Measurements from ENCODE around the gene UNC5B.

UNC5B gene

GRCh38 chr10:71255808-71256660 is 43.7 kb downstream of the UNC5B start:
- DNase-seq = peak; percentile 51

GRCh38 chr10:71256661-71257318 is 44.4 kb downstream of the UNC5B start:
- DNase-seq = no peak

- no peak for DNase-seq
Observed at GRCh38 chr10:71257319-71257997, 45.1 kb downstream of the UNC5B start.

GRCh38 chr10:71258046-71258445 is 45.7 kb downstream of the UNC5B start:
- DNase-seq = no peak

- no peak for DNase-seq
Observed at GRCh38 chr10:71258446-71259145, 46.2 kb downstream of the UNC5B start.

GRCh38 chr10:71259282-71259681 is 46.9 kb downstream of the UNC5B start:
- DNase-seq = no peak

GRCh38 chr10:71259815-71260501 is 47.6 kb downstream of the UNC5B start:
- no peak for DNase-seq

GRCh38 chr10:71260622-71261325 is 48.4 kb downstream of the UNC5B start:
- DNase-seq = no peak

- peak; percentile 36 for DNase-seq
Observed at GRCh38 chr10:71262027-71262426, 49.7 kb downstream of the UNC5B start.

GRCh38 chr10:71262817-71263216 is 50.4 kb downstream of the UNC5B start:
- DNase-seq = no peak

GRCh38 chr10:71263376-71263775 is 51.0 kb downstream of the UNC5B start:
- DNase-seq = no peak

GRCh38 chr10:71264345-71265200 is 52.2 kb downstream of the UNC5B start:
- no peak for DNase-seq

GRCh38 chr10:71265201-71265575 is 52.8 kb downstream of the UNC5B start:
- DNase-seq = no peak

- no peak for DNase-seq
Observed at GRCh38 chr10:71265618-71266146, 53.3 kb downstream of the UNC5B start.

GRCh38 chr10:71266147-71266917 is 54.0 kb downstream of the UNC5B start:
- peak; percentile 30 for DNase-seq

- DNase-seq = no peak
Observed at GRCh38 chr10:71266918-71267442, 54.6 kb downstream of the UNC5B start.

- DNase-seq = no peak
Observed at GRCh38 chr10:71267508-71268240, 55.3 kb downstream of the UNC5B start.

GRCh38 chr10:71268247-71268691 is 55.9 kb downstream of the UNC5B start:
- DNase-seq = peak; percentile 51

GRCh38 chr10:71268758-71269157 is 56.4 kb downstream of the UNC5B start:
- no peak for DNase-seq
